ENCODE measurements around the gene RNF148. TPM values are rescaled to one million over a fixed set of nuclear protein-coding genes. Genes with fewer than 3 reads are reported as not detected.
"Not testable (repeated sequence)": the region's sequence is repeated elsewhere in the genome, so short reads cannot be mapped to it uniquely, and the experiment has no call there.

RNF148 gene
- total RNA-seq, 6 donors from 2014 or later = 1.2 to 12.6 (median 7.6) TPM

DNA sequence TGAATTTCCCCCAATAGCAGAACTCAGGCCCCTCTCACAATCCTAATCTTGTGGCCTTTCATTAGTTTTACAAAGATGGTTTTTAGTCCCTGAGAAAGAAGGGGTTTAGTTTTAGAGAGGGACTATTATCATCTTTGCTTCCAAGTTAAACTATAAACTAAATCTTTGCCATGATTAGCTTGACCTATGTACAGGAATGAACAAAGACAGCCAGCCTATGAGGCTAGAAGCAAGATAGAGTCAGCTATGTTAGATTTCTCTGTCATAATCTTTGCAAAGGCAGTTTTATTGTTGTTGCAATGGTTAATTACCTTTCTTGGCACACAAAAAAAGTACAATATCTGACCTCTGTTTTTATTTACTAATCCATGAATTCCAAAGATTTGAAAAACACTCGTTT lies 22.9 kb downstream of the RNF148 start:
- WGBS, 2 donors = 84 to 96% methylated on average over 1 of the region's 1 CpG
- Histone ChIP-seq H3K4me1 (peaks cover 0 to 8% (median 2%) of the 10 kb centered on the region in 4 donors), H3K36me3 (no peaks in the 10 kb centered on the region), H3K4me3 (no peak overlapping the region), H3K27ac (peak overlapping the region in 3 of 4 donors; percentile 27 to 47 (median 33)), H3K9me3 (no peaks in the 10 kb centered on the region), H3K27me3 (no peaks in the 10 kb centered on the region)
- no peak for TF ChIP-seq EP300 (IDR thresholded peaks at IDR 0.05)
- TF ChIP-seq, protein P1, sequence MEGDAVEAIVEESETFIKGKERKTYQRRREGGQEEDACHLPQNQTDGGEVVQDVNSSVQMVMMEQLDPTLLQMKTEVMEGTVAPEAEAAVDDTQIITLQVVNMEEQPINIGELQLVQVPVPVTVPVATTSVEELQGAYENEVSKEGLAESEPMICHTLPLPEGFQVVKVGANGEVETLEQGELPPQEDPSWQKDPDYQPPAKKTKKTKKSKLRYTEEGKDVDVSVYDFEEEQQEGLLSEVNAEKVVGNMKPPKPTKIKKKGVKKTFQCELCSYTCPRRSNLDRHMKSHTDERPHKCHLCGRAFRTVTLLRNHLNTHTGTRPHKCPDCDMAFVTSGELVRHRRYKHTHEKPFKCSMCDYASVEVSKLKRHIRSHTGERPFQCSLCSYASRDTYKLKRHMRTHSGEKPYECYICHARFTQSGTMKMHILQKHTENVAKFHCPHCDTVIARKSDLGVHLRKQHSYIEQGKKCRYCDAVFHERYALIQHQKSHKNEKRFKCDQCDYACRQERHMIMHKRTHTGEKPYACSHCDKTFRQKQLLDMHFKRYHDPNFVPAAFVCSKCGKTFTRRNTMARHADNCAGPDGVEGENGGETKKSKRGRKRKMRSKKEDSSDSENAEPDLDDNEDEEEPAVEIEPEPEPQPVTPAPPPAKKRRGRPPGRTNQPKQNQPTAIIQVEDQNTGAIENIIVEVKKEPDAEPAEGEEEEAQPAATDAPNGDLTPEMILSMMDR (IDR thresholded peaks at IDR 0.05) = no peak
- TF ChIP-seq POLR2A (IDR thresholded peaks at IDR 0.05) = no peak
- no peak for TF ChIP-seq POLR2AphosphoS5 (IDR thresholded peaks at IDR 0.05)
- DNase-seq = no peak
- ATAC-seq (ENCODE audit: low FRiP score in 2 of 2) = no peak

DNA sequence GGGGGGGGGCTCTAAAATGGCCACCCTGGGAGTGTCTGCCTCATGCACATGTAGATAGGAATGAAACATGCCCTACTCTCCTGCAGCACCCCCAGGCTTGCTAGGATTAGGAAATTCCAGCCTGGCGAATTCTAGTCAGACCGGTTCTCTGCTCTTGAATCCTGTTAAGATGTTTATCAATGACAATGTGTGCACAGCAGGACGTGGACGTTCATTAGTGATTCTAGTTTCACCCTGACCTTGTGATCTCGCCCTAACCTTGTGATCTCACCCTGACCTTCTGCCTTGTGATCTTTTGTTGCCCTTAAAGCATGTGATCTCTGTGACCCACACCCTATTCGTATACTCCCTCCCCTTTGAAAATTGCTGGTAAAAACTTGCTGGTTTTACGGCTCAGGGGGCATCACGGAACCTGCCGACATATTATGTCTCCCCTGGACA lies 23.4 kb downstream of the RNF148 start:
- not testable (repeated sequence) for H3K36me3 ChIP-seq; ATAC-seq (ENCODE audit: low FRiP score in 2 of 2); H3K9me3 ChIP-seq; H3K4me3 ChIP-seq; H3K27me3 ChIP-seq
- peak in 2 of 4 donors; percentile 15 to 37 for TF ChIP-seq EP300 (IDR thresholded peaks at IDR 0.05)
- Histone ChIP-seq H3K27ac (peak overlapping the region in 3 of 4 donors; percentile 27 to 47 (median 33)), H3K4me1 (peaks cover 0 to 12% (median 4%) of the 10 kb centered on the region in 4 donors)
- peak in 1 of 2 donors; percentile 59 for DNase-seq
- 61 to 65% methylated on average over 7 to 9 of the region's 9 CpGs for WGBS, 2 donors

DNA sequence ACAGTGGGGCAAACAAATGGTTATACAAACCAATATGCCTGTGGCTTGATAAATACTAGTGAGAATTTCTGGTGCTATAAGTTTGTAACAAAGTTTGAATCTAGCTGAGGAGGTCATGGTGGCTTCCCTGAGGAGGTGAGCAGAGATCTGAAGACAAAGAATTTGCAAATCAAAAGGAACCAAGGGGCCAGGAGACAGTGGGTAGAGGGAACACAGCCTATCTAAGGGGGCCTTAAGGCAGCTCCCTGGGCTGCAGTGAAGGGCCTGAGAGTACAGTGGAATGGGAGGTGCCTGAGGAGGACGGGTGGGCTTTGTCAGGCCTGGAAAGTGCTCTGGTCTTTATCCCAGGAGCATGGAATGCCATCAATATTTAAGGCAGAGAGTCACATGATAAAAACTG lies 25.6 kb downstream of the RNF148 start:
- 62 to 89% methylated on average over 1 of the region's 1 CpG for WGBS, 2 donors
- peak in 1 of 2 donors; percentile 46 for ATAC-seq (ENCODE audit: low FRiP score in 2 of 2)

DNA sequence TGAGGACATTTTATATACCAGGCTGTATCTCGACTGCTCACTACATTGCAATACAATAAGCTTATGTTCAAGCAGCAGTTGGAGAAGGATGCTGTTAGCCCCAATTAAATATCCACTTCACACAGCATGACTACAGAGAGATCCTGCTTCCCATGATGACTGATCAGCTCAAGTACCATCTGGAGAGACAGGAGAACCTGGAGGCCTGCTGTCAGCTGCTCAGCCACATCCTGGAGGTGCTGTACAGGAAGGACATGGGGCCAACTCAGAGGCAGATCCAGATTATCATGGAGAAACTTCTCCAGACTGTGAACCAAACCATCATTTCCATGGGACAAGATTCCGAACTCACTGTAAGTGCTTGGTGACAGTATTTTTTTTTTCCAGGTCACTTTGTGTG lies 26.3 kb downstream of the RNF148 start:
- TF ChIP-seq POLR2AphosphoS5 (IDR thresholded peaks at IDR 0.05) (no peak), POLR2A (IDR thresholded peaks at IDR 0.05) (no peak), EP300 (IDR thresholded peaks at IDR 0.05) (no peak)
- TF ChIP-seq, protein P1 (IDR thresholded peaks at IDR 0.05) = no peak
- DNase-seq (no peak), ATAC-seq (ENCODE audit: low FRiP score in 2 of 2) (no peak)
- no peaks in the 10 kb centered on the region for H3K36me3 ChIP-seq
- peaks cover 0 to 5% (median 0%) of the 10 kb centered on the region in 4 donors for H3K9me3 ChIP-seq
- peaks cover 0 to 18% (median 7%) of the 10 kb centered on the region in 4 donors for H3K4me1 ChIP-seq
- no peak overlapping the region for H3K27ac ChIP-seq
- no peak overlapping the region for H3K4me3 ChIP-seq
- WGBS, 2 donors = 71 to 84% methylated on average over 2 of the region's 2 CpGs
- no peaks in the 10 kb centered on the region for H3K27me3 ChIP-seq

More for the DNA sequence above, 25.6 kb downstream of the RNF148 start:
- Histone ChIP-seq H3K36me3 (no peaks in the 10 kb centered on the region), H3K27ac (no peak overlapping the region), H3K9me3 (peaks cover 0 to 5% (median 0%) of the 10 kb centered on the region in 4 donors), H3K4me3 (no peak overlapping the region), H3K27me3 (no peaks in the 10 kb centered on the region), H3K4me1 (peaks cover 0 to 18% (median 7%) of the 10 kb centered on the region in 4 donors)
- no peak for DNase-seq
- TF ChIP-seq EP300 (IDR thresholded peaks at IDR 0.05) (no peak), POLR2A (IDR thresholded peaks at IDR 0.05) (no peak), POLR2AphosphoS5 (IDR thresholded peaks at IDR 0.05) (no peak)
- TF ChIP-seq, protein P1 (IDR thresholded peaks at IDR 0.05) = no peak

DNA sequence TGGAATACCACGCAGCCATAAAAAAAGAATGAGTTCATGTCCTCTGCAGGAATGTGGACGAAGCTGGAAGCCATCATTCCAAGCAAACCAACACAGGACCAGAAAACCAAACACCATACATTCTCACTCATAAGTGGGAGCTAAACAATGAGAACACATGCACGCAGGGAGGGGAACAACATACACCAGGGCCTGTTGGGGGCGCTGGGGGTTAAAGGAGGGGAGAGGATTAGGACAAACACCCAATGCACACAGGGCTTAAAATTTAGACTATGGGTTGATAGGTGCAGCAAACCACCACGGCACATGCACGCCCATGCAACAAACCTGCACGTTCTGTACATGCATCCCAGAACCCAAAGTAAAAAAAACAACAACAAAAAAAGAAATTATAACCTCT lies 27.1 kb downstream of the RNF148 start:
- ATAC-seq (ENCODE audit: low FRiP score in 2 of 2) (no peak), DNase-seq (no peak)
- Histone ChIP-seq H3K27me3 (no peaks in the 10 kb centered on the region), H3K27ac (no peak overlapping the region), H3K9me3 (peaks cover 0 to 5% (median 0%) of the 10 kb centered on the region in 4 donors), H3K4me1 (peaks cover 0 to 18% (median 7%) of the 10 kb centered on the region in 4 donors), H3K4me3 (no peak overlapping the region), H3K36me3 (no peaks in the 10 kb centered on the region)
- 84 to 89% methylated on average over 7 of the region's 7 CpGs for WGBS, 2 donors
- TF ChIP-seq POLR2A (IDR thresholded peaks at IDR 0.05) (no peak), POLR2AphosphoS5 (IDR thresholded peaks at IDR 0.05) (no peak)

DNA sequence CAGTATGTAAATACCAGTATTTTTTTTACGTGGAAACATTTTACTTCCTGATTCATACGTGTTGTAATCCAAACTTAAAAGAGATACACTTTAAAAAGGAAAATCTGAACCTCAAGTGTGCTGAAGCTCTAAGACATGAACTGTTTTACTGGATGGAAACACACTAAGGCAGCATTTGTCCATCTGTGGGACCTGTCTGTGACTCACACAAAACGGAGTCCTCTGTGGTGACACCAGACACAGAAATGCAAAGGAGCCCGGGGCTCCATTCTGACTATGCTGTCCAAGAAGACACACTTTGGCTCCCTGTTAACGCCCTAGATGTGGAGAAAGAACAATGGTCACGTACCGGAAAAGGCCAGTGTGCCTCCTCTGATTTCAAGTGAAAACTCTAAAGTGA lies 27.7 kb downstream of the RNF148 start:
- Histone ChIP-seq H3K27ac (peak overlapping the region in 1 of 4 donors; percentile 39), H3K9me3 (peaks cover 0 to 5% (median 0%) of the 10 kb centered on the region in 4 donors), H3K36me3 (no peaks in the 10 kb centered on the region), H3K4me3 (peak overlapping the region in 1 of 4 donors; percentile 13), H3K27me3 (no peaks in the 10 kb centered on the region), H3K4me1 (peaks cover 0 to 18% (median 7%) of the 10 kb centered on the region in 4 donors)
- TF ChIP-seq, protein P1 (IDR thresholded peaks at IDR 0.05) = no peak
- TF ChIP-seq EP300 (IDR thresholded peaks at IDR 0.05) (no peak), POLR2A (IDR thresholded peaks at IDR 0.05) (no peak), POLR2AphosphoS5 (IDR thresholded peaks at IDR 0.05) (no peak)
- no peak for DNase-seq
- 61 to 68% methylated on average over 7 of the region's 7 CpGs for WGBS, 2 donors
- ATAC-seq (ENCODE audit: low FRiP score in 2 of 2) = peak in 1 of 2 donors; percentile 44

Data from upper lobe of left lung (tissue), 6 donors.